ENCODE results near the gene RAB40C.

Gene RAB40C

DNA sequence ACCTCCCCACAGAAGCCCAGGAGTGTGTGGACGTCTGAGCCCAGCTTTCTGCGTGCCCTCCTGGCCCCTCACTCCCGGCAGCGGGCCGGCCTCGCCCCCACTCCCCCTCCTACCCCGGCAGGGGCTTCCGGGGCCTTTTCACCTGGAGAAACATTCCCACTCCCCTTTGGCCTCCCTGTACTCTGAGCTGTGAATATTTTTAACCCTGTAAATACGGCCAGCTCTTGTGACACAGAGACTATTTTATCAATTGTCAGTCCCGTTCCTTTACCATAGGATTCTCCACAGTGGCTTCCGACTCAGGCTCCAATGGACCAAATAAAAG, 35.6 kb upstream of the RAB40C start:
- no peak for FAIRE-seq
- no peak for DNase-seq (ENCODE audit: insufficient read length)
- no peak for TF ChIP-seq POLR2A (IDR thresholded peaks at IDR 0.05; ENCODE audit: low read depth, low read length)
- TF ChIP-seq POLR2AphosphoS5 (IDR thresholded peaks at IDR 0.05; ENCODE audit: low read depth, low read length) = no peak
- TF ChIP-seq TAF1 (IDR thresholded peaks at IDR 0.05; ENCODE audit: borderline replicate concordance, low read depth, low read length) = no peak

DNA sequence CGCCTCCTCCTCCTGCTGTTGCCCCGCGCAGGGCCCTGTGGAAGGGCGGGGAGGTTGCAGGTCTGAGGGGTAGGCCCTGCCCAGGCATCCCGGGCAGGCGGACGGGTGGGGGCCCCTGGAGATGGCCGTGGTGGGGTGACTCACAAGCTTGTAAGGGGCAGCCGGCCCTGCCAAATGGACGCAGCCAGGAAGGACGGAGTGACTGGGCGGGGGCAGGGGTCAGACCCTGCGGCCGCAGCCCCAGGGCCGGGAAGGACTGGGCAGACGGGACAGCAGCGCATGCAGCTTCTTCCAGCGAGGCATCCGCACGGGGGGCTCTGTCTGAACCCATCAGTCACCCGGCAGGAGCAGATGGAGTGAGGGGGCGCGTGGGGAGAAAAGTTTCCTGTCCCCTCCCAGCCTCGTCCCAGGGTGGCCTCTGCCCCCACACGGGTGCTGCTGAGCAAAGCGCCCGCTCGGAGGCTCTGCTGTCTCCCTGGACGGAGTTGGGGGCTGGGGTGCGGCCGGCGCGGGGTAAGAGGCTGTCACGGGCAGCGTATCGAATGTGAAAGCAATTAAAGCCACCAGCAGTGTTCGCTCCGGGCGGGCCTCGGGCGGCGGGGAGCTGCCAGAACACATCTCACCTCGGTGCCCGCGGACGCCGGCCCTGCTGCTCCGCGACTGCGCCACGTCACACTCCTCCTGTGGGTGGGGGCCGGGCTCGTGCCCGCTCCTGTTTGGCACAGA, 35.1 kb upstream of the RAB40C start:
- DNase-seq (ENCODE audit: insufficient read length) = no peak
- TF ChIP-seq POLR2A (IDR thresholded peaks at IDR 0.05; ENCODE audit: low read depth, low read length) (no peak), POLR2AphosphoS5 (IDR thresholded peaks at IDR 0.05; ENCODE audit: low read depth, low read length) (no peak), TAF1 (IDR thresholded peaks at IDR 0.05; ENCODE audit: borderline replicate concordance, low read depth, low read length) (no peak)

DNA sequence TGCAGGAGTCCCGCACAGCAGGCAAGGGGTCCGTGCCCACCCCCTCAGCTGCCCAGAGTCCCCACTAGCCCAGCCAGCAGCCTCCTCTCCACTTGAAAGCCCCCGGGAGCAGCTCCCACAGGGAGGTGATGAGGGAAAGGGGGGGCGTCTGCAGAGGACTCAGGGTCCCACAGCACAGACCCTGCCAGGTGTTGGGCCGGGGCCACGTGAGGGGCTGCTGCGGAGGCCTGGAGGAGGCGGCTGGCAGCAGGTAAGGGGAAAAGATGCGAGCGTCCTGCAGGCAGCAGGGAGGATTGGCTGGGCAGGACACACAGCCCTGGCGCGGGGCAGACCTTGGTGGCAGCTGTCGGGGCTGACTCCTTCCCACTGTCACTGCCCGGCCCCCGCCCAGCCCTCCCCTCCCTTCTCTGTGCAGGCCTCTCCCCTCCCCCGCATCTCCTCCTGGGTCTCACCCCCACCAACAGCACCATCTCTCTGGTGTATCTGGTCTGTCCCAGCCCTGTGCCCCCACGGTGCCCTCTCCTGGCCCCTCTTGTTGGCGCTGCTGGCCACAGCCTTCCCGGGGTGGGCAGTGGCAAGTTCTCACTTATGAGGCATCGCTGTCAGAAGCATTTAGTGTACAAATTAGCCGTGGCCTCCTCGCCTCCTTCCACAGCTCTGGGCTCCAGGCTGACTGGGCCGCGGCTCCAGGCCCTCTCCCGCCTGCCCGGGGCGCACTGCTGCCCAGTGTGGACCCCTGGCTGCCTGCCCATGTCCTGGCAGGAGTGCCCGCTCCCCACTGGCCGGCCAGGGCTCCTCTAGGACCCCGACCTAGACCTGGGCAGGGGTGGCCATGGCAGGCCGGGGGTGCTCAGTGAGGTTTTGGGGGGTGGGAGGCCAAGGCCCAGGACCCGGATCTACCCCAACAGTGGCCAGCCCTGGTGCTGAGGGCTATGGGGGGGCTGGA, 34.1 kb upstream of the RAB40C start:
- TF ChIP-seq POLR2A (IDR thresholded peaks at IDR 0.05; ENCODE audit: low read depth, low read length) = no peak
- no peak for TF ChIP-seq TAF1 (IDR thresholded peaks at IDR 0.05; ENCODE audit: borderline replicate concordance, low read depth, low read length)
- TF ChIP-seq POLR2AphosphoS5 (IDR thresholded peaks at IDR 0.05; ENCODE audit: low read depth, low read length) = no peak
- DNase-seq (ENCODE audit: insufficient read length) (no peak), FAIRE-seq (no peak)

More for the DNA sequence above, 35.1 kb upstream of the RAB40C start:
- FAIRE-seq = no peak

DNA sequence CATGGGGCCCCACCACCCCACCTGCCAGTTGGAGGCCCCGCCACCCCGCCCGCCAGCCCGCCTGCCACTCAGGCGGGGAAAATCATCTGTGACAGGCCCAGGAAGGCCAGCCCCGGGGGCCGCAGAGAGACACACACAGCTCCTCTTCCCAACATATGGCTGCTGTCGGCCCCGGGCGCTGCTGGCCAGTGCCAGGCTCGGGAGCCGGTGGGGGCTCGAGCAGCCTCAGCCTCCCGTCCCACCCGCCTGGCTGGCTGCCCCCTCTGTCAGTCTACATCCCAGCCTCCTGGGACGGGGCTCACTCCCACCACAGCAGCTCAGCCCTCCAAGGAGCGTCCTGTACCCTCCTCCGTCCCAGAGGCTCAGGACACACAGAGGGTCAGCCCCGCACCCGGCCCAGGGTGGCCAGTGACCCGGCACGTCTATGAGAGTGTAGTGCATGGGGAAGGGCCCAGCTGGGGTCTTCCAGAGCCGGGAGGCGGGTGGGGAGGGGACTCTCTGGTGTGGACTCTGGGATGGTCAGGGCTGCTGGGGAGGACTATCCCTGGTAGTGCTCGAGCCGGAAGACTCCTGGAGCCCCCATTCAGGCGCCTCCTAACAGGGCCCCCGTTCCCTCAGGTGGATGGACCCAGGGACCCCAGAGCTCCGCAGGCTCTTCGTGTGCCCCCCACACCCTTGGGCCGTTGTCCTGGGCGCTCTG, 33.2 kb upstream of the RAB40C start:
- DNase-seq (ENCODE audit: insufficient read length) = no peak
- no peak for FAIRE-seq
- TF ChIP-seq POLR2A (IDR thresholded peaks at IDR 0.05; ENCODE audit: low read depth, low read length) (no peak), TAF1 (IDR thresholded peaks at IDR 0.05; ENCODE audit: borderline replicate concordance, low read depth, low read length) (no peak), POLR2AphosphoS5 (IDR thresholded peaks at IDR 0.05; ENCODE audit: low read depth, low read length) (no peak)

DNA sequence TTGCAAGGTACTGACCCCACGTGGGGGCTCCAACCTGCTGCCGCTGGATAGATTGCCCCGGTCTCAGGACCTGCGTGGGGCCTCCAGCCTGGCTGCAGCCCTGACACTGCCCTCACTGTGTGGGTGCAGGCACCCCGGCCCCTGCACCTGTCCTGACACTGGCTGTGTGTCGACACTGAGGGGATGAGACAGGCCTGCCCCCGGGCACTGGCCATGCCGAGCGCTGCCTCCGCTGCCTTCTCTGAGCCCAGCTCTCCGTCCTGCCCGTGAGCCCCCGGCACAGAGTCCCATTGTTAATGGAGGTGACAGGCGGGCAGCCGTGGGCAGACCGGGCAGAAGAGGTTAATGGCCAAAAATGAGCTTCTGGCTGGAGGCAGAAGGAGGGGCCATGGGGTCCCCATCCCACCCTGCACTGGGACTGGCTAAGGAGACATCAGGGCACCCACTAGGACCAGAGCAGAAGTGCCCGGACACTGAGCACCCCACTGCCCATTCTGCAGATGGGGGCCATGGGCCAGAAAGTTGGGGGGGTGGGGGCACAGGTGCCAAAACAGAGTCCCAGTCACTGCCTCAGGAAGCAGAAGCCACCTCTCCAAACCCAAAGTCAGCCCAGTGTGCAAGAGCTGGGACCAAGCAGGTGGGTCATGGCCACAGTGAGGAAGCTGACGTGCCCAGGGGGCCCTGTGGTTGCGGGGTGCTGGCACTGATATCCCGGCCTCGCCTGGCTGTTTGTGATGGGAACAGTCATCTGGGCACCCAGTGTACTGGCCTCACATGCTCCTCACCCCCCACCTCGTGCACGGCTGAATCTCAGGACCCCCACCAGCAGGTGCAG, 32.2 kb upstream of the RAB40C start:
- TF ChIP-seq POLR2AphosphoS5 (IDR thresholded peaks at IDR 0.05; ENCODE audit: low read depth, low read length) (no peak), TAF1 (IDR thresholded peaks at IDR 0.05; ENCODE audit: borderline replicate concordance, low read depth, low read length) (no peak), POLR2A (IDR thresholded peaks at IDR 0.05; ENCODE audit: low read depth, low read length) (no peak)
- DNase-seq (ENCODE audit: insufficient read length) (no peak), FAIRE-seq (no peak)

DNA sequence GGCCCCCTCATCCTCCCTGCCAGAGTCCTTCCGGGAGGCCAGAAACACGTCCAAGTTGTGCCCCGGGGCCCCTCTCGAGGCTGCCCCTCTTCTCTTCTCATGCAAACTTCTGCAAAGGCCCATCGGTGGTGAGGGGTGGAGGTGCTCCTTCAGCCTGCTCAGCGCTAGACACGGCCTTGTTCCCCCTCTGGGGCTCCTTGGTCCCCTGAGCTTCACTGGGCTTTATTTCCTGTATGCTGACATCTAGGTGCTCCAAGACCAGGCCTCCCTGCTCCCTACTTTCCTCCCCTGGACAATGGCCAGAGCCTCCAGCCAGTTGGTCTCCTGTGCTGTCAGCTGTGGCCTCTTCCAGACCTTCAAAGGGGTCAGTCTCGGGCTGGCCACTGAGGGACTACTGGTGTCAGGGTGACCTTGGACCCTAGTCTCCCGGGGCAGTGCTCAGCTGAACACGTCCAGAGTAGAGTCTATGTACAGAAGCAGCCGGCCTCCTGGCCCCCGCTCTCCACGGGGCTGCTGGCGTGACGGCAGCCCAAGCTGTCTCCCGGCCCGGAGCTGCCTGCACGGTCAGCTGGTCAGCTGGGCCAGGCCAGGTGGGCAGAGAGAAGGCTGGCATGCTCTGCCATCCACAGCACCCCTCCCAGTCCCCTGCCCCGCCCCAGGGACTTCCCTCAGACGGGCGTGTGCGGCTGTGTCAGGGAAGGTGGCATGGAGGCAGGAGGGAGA, 31.4 kb upstream of the RAB40C start:
- TF ChIP-seq POLR2A (IDR thresholded peaks at IDR 0.05; ENCODE audit: low read depth, low read length) (no peak), TAF1 (IDR thresholded peaks at IDR 0.05; ENCODE audit: borderline replicate concordance, low read depth, low read length) (no peak), POLR2AphosphoS5 (IDR thresholded peaks at IDR 0.05; ENCODE audit: low read depth, low read length) (no peak)
- FAIRE-seq (no peak), DNase-seq (ENCODE audit: insufficient read length) (no peak)

DNA sequence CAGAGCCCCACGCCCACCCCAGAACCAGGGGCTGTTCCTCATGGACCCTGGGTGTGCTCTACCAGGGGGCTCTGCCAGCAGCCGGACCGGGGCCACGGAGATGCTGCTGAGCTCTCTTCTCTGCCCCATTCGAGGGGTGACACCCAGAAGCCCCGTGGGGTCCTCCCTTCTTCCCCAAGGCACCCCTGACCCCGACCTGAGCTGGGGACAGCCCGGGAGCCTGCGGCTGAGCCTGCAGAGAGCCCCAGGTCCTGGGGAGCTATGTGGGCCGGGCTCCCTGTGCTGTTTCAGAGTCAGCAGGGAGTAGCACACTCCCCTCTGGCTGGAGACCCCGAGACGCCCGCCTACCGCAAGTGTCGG, 30.9 kb upstream of the RAB40C start:
- no peak for FAIRE-seq

DNA sequence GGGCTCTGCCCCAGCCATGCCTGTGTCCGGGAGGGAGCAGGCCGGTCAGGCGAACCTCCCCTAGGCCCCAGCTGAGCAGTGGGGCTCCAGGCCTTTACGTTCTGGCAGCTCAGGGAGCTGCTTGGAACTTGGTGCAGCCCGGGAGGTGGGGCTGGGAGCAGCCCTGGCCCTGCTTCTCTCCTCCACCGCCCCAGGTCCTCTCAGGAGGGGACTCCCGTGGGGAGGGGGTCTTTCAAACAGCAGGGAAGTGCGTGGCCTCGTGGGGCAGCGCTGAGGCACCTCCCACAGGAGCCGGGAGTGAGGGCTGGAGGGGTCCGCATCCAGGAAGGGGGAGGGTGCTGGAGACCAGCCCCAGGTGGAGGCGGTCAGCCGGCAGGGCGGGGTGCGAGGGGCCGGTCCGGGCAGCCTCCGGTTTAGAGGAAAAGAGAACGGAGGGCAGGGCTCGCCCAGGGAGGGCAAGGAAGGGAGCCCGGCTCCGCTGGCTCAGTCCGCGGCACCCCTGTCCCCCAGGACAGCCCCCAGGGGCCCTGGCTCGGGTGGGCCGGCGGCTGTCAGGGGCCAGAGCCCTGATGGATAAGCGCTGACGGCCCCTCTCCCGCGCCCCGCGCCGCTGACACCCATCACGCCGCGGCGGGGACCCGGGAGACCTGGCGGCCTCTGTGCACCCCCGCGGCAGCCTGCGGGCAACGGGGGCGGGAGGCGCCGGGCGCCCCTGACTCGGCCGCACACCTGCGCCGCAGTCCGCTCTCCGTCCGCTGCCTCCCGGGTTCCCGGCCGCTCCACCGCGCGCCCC, 30.3 kb upstream of the RAB40C start:
- DNase-seq (ENCODE audit: insufficient read length) = no peak
- no peak for FAIRE-seq
- TF ChIP-seq POLR2A (IDR thresholded peaks at IDR 0.05; ENCODE audit: low read depth, low read length) (no peak), TAF1 (IDR thresholded peaks at IDR 0.05; ENCODE audit: borderline replicate concordance, low read depth, low read length) (no peak), POLR2AphosphoS5 (IDR thresholded peaks at IDR 0.05; ENCODE audit: low read depth, low read length) (no peak)

More for the DNA sequence above, 30.9 kb upstream of the RAB40C start:
- no peak for TF ChIP-seq TAF1 (IDR thresholded peaks at IDR 0.05; ENCODE audit: borderline replicate concordance, low read depth, low read length)
- TF ChIP-seq POLR2AphosphoS5 (IDR thresholded peaks at IDR 0.05; ENCODE audit: low read depth, low read length) = no peak
- no peak for TF ChIP-seq POLR2A (IDR thresholded peaks at IDR 0.05; ENCODE audit: low read depth, low read length)
- DNase-seq (ENCODE audit: insufficient read length) = no peak

DNA sequence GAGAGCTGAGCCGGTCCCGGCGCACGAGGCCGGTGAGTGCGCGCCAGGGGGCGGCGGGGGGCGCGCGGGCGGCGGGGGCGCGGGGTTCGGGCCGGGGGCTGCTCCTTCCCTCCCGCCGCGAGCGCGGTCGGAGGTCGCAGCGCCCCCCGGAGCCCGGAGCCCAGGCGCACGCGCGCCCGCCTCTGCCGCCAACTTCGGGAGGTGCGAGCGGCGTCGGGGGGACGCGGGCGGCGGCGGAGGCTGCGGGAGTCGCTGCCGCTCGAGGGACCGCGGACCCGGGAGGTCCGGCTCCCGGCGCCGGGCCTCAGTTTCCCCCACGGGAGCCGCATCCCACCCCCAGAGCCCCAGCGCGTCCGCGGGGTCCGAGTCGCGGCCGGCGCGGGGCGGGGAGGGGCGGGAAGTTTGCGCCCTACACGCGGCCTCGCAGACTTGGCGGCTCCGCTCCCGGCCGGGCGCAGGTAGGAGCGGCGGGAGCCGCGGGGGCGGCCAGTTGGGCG, 29.6 kb upstream of the RAB40C start, which contains the start of gene PRR35:
Gene PRR35, plus strand, starts transcription at position 191 of the 497 bp plus-strand sequence. CDS start 2,901 bp downstream, outside the sequence.
- no peak for FAIRE-seq
- TF ChIP-seq POLR2AphosphoS5 (IDR thresholded peaks at IDR 0.05; ENCODE audit: low read depth, low read length) (no peak), TAF1 (IDR thresholded peaks at IDR 0.05; ENCODE audit: borderline replicate concordance, low read depth, low read length) (no peak), POLR2A (IDR thresholded peaks at IDR 0.05; ENCODE audit: low read depth, low read length) (no peak)
- no peak for DNase-seq (ENCODE audit: insufficient read length)
